Vagina (tissue), 2 donors: ENCODE data around the gene TDRD5.

Experiments used
- POLR2A ChIP-seq, 2 donors: fragments of 450-650 bp; IDR thresholded peaks; one replicate each; pipeline ENCODE4 v1.6.1; 2017; ENCODE audit warnings: antibody characterized with exemption in 2 of 2, mild to moderate bottlenecking in 2 of 2, moderate library complexity in 2 of 2
- POLR2AphosphoS5 ChIP-seq, 2 donors: sonication (generic); formaldehyde crosslinking; IDR thresholded peaks; one replicate each; pipeline ENCODE4 v1.9.0; 2017; ENCODE audit warnings: antibody characterized with exemption in 2 of 2, mild to moderate bottlenecking in 2 of 2, low read depth in 1 of 2; ENCODE audit not compliant: insufficient read depth in 1 of 2

GRCh38 chr1:179591592-179592580 lies at the start of gene TDRD5:
- no peak for TF ChIP-seq POLR2AphosphoS5 (IDR thresholded peaks at IDR 0.05; ENCODE audit: insufficient read depth in 1 of 2, low read depth in 1 of 2)
- TF ChIP-seq POLR2A (IDR thresholded peaks at IDR 0.05), result no peak
